GM19452 (cell line): Measurements from ENCODE around the gene NEURL1.
"Not testable (repeated sequence)": the region's sequence is repeated elsewhere in the genome, so short reads cannot be mapped to it uniquely, and the experiment has no call there.

Source experiments
- ATAC-seq: cut with Tn5 transposase; IDR thresholded peaks from one replicate; pipeline ENCODE4 v1.9.1; 2021; ENCODE audit not compliant: unreplicated experiment

Gene NEURL1

DNA sequence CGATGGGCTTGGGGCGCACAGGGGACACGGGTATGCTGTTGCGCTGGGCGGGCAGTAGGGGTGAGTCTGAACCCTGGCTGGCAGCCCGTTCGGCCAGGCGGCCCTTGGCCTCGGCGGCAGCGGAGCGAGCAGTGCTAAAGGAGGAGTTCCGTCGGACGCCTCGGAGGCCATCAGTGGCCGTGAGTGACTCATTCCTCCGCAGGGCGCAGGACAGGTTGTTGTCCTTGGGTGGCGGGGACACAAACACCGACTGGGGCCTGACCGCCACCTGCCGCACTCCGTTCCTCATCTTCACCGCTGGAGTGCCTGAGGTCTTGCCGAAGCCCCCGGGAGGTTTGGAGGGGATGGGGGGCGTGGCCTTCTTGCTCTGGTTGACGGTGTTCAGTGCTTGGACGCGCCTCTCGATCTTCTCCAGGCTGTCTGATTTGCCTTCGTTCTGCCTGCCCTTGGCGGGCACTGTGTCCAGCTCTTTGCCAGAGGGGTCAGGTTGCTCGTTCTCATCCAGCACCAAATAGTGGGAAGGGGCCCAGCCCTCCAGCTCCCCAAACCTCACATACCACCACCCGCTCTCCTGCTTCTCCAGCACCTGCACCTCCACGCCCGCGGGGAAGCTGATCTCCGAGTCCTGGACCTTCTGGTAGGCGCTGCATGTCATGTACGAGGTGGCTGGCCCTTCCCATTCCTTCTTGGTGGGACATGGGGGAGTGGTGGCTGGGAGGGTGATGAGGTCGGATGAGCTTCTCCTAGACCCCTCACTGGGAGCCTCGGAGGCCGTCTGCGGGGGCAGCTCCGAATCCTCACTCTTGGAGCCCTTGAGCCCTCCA is 108.7 kb downstream of the NEURL1 start:
- no peak for ATAC-seq

DNA sequence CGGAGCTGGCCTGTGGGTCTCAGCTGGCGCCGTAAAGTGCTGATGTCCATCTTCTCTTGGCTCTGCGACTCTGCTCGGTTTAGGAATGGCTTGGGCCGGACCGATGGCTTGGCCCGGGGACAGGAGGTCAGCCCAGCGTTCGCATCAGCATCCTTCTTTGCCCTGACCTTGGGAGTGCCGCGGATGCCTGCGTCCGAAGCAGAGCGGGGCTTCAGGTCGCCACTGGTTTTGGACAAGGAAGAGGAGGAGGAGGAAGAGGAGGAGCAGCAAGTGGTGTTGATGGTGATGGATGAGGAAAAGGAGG is 109.3 kb downstream of the NEURL1 start:
- no peak for ATAC-seq

DNA sequence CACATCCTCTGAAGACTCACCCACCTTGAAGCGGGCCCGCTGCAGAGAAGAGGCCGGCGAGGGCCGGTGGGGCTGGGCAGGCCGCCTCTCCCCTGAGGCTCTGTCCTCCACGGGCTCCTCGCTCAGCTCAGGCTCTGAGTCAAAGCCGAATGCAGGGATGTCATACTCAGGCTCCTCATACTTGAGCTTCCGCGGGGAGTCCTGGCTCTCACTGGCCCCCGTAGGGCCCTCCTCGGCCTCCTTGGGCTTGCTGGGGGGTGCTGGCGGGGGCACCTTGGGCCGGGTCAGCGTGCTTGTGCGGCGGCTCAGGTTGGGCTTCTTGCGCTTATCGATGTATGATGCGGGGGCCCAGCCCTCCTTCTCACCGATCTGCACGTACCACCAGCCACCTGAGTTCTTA is 109.9 kb downstream of the NEURL1 start:
- no peak for ATAC-seq

DNA sequence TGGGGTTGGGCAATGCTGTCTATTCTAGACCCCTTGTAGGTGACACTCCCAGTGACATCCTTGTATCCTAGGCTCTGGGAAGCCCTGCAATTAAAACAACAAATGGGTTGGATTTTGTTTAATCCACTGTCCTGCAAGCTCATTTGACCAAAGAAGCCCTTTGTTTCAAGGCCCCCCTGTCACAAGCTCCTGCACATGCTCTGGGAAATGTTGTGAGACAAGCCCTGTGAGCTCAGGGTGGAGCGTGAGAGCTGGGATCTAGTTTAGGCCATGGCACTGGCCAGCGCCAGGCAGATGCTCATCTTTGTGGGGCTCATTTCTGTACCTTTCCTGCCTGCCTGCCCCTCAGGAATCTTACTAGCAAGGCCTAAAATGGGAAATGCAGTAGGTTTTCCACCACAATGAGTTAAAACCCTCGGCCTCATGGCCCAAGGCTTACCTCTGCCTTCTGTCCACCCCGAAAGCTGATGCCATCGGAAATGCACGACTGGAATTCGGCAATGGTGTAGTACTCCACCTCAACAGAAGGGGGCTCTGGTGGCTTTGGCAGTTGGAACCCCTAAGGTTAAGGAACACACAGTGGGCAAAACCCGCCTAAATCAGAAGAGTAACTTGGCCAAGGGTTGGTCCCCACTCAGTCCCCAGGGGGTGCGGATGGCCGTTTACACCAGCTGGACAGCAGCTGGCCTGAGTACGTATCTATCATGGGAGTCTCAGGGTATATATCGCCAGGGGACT is 112.0 kb downstream of the NEURL1 start:
- no peak for ATAC-seq

DNA sequence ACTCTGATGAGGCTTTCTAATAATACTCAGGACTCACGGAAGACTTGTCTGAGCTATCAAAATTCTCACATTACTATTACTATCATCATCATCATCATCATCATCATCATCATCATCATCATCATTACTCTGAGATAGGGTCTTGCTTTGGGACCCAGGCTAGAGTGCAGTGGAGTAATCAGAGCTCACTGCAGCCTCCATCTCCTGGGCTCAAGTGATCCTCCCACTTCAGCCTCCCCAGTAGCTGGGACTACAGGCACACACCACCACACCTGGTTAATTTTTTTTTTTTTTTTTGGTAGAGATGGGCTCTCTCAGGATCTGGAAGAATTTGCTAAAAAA is 112.6 kb downstream of the NEURL1 start:
- not testable (repeated sequence) for ATAC-seq

DNA sequence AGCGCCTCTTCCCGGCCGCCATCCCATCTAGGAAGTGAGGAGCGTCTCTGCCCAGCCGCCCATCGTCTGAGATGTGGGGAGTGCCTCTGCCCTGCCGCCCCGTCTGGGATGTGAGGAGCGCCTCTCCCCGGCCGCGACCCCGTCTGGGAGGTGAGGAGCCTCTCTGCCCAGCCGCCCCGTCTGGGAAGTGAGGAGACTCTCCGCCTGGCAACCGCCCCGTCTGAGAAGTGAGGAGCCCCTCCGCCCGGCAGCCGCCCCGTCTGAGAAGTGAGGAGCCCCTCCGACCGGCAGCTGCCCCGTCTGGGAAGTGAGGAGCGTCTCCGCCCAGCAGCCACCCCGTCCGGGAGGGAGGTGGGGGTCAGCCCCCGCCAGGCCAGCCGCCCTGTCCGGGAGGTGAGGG is 113.5 kb downstream of the NEURL1 start:
- not testable (repeated sequence) for ATAC-seq

DNA sequence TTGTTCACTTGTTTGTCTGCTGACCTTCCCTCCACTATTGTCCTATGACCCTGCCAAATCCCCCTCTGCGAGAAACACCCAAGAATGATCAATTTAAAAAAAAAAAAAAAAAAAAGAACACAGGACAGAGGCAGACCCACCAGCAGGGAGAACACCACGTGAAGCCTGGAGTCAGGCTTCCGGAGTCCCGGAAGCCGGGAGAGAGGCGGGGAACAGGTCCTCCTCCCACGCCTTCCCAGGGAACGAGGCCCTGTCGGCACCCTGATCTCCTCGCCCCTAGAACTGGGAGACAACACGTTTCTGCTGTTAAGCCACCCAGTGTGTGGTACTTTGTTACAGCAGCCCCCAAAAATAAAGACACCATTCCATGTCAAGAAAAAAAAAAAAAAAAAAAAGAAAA is 114.6 kb downstream of the NEURL1 start:
- not testable (repeated sequence) for ATAC-seq

DNA sequence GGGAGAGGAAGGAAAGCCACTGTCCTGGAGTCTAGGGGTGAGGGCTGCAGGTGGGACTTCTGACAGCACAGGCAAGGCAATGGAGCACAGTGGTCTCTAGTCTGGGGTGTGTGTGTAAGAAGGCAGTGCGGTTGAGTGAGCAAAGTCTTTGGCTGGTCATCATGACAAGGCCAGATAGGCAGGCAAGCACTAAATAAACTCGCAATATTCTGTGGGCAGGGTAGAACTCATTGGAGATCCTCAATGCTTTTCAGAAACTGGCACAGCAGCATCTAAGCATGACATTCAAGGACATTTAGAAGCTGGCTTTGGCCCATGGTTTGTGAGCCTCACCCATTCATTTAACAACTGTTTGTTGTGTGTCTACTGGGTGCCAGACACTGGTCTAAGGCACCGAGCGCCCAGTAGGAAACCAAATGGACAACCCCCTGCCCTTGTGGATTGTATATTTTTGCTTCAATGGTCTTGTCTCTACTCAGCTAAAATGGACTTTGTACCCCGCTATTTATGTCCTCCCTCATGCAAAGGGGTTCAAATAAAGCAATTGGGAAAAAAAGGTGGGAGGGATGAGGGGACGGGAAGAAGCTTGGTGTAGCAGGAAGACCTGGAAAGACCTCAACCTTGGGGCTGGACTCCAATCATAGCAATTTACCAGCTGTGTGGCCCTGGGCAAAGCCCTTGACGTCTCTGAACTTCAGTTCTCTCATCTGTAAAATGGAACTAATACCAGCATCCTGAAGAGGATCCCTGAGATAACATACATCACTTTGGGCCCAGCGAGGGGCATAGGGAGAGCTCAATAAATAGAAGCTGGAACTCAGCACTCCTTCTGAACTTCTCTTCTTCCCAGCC is 116.0 kb downstream of the NEURL1 start:
- no peak for ATAC-seq

DNA sequence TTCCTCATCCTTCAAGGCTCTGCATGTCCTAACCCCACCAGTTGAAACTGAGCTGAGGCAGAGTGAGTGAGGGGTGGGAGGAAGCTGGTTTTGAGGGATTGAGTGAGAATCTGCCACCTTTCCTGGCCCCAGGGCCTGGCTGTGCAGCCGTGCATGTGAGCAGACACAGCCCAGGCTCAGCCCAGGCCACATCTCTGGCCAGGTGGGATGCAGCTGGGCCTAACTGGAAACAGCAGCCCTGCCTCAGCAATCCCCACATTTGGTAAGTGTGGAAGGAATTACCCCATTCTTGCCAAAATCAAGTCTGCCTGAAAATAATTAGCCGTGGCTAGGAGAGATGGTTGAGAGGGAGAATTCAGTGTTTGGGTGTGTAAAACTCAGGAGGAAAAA is 116.6 kb downstream of the NEURL1 start:
- no peak for ATAC-seq

DNA sequence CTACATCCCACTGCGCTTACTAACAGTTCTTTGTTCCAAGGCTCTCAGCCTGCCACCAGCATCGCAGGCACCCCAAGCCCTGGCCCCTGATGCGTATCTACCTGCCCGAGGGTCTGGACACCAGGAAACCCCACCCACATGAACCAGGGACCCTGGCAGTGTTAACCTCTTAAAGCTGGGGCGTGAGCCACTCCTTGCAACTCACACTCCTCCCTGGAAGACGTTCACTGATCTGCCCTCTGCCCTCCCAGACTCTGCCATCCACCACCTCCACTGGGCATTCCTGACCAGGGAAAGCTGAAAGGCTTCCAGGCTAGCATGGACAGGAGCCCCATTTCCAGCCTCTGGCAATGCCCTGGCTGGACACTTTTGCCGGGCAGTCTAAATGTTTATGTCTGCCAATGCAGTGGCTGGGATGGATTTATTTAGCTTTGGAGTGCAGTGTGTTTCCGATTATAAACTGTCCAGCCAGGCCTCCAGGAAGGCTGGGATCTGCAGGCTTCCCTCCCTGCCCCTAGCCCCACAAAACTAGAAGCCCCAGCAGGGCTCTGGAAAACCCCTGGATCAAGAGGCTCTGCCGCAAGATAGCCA is 117.5 kb downstream of the NEURL1 start:
- ATAC-seq, result no peak

DNA sequence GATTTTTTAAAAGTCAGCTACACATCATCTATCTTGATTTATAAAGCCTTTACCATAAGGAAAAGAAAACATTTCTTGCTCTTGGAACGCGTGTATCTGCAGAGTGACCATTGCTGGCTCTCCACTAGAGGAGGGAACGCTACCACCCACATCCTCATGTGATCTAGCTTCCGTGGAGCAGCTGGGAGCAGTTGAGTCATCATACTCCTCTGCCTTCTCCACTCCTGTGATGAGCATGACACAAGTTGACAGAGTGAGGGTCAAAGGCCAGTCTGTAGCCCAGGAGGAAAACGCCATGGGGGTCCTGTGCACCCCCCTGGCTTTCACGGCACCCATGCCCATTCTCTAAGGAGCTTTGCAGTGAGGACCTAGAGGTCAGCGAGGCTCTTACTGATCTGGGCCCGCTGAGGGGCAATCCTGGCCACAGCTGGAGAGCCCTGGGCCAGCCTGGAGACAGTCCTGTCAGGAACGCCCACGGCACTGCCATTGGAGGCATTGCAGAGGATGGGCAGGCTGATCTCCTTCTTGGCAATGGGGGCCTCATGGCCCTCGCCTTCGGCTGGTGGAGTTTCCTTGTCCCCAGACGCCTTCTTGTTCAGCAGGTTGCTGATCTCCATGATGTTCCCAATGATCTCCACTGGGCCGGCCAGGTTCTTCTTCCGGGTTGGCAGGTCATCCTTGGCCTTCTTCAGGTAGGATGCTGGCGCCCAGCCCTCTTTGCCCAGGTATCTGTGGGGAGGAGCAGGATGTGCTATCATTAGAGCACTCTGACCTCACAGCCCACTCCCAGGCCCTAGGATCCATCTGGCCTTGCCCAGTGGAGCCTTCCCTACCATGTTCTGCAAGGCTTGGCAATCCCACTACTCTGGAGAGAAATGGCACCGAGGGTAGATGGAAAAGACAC is 119.2 kb downstream of the NEURL1 start:
- ATAC-seq, result no peak

DNA sequence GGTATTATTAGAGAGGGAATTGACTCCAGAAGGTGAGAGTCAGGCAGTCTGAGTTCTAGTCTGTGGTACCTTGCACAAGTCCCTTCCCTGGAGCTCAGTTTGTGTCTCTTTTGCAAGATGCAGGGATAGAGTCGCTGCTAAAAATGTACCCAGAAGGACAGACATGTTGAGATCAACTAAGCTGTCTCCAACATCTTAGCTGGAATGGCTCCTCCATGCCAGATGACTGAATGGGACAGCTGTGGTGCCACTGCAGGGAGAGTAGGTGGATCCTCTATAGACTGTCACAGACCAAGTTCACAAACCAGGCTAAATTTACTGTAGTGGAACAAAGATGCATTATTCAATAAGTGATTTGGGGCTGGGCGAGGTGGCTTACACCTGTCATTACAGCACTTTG is 120.1 kb downstream of the NEURL1 start:
- no peak for ATAC-seq

DNA sequence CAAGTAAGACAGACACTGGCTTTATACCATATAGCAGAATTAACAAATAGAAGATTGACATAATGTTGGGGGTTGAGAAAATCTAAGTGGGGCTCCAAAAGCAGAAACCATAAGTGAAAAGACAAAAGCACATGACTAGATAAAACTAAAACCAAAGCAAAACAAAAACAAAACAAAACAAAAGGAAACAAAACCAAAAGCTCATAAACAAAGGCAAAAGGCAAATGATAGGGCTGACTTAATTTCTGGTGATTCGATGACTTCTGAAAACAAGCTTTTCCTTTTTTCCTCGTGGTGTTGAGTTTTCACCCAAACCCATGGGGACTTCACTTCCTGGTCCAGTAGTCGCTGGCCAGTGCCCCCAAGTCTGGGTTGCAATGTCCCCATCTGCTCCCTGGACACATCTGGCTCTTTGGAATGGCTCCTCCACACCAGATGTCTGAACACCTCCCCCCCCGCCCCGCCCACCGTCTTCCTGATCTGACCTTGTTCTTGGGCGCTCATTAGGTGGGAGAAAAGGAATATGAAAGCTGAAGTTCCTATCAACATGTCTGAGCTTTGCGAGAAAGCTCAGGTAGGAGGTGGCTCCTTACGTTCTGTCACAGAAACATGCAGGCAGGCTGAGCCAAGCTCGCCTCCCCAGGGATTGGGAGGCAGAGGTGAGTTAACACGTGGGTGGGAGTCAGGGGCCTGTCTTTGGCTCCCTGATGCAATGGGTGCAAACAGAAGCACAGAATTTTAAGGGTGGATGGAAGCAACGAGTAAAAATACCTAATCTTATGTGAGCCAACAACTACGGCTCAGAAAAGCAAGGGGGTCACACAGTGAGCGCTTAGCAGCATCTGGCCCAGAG is 121.0 kb downstream of the NEURL1 start:
- ATAC-seq, result no peak

DNA sequence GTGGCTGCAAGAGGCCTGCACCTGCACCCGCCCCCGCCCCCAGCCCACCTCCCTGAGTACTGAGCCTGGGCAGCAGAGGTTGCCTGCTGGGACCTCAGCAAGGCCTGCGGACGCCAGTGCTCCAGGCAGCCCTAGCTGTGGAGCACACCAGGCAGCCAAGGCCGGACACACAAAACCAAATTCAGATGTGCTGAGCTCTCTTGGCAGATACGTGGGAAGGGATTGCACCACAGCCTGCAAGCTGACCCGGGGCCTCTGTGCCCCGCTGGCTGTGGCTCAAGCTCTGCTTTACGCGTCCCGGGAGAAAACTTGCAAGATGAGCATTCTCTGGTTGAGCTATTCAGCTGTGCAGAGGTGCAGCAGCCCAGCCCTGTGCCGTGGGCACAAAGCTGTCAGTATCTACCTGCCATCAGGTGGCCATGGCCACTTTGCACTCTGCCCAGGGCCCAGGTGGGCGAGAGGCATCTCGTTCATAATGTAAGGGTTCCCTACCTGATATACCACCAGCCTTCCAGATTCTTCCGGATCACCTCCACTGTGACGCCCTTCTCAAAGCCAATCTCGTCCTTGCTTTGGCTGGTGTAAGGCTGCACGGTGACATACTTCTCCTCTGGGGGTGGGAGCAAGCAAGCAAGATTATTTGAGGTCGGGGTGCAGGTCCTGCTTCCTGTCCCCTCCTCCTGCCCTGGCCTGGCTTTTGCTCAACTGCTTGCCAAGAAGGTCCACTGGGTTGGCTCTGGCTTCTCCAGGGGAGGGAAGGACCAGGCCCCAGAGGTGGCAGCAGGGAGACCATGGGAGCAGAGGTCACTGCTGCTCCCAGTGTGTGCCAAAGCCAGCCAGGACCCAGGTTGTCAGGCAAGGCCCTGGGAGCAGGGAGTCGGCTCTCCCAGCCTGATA is 123.4 kb downstream of the NEURL1 start:
- no peak for ATAC-seq

DNA sequence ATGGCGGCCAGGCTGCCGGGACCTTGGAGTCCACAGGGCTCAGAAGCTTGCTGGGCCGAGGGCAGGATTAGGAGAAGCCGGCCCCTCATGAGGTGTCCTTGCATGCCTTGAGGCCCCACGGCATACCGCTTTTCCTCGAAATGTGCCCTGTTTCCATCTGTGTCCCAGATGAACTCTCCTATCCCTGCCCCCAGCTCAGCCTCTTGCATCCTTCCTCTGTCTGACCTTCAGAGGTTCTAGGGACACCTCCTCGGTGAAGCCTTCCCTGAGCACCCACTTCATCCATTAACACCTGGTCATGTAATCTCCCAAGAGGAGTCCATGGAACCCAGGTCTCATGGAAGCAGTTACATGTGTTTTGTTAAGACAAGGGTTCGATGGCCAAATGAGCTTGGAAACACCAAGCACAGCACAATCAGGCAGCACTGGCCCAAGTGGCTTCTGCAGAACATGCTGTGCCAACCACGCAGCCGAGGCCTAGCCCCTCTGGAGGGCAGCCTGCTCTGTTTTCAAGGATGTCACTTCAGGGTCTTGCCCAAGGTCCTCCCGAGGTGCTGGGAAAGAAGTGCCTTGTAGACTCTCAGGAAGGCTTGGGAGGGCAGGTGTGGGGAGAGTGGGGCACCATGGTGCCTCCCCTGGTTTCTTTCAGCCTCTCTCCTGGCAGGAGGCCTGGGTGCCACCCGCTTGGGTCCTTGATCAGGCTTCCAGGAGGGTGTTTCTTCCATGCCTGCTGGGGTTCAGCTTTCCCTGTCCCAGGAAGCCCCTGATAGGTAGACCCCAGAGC is 124.3 kb downstream of the NEURL1 start:
- no peak for ATAC-seq

DNA sequence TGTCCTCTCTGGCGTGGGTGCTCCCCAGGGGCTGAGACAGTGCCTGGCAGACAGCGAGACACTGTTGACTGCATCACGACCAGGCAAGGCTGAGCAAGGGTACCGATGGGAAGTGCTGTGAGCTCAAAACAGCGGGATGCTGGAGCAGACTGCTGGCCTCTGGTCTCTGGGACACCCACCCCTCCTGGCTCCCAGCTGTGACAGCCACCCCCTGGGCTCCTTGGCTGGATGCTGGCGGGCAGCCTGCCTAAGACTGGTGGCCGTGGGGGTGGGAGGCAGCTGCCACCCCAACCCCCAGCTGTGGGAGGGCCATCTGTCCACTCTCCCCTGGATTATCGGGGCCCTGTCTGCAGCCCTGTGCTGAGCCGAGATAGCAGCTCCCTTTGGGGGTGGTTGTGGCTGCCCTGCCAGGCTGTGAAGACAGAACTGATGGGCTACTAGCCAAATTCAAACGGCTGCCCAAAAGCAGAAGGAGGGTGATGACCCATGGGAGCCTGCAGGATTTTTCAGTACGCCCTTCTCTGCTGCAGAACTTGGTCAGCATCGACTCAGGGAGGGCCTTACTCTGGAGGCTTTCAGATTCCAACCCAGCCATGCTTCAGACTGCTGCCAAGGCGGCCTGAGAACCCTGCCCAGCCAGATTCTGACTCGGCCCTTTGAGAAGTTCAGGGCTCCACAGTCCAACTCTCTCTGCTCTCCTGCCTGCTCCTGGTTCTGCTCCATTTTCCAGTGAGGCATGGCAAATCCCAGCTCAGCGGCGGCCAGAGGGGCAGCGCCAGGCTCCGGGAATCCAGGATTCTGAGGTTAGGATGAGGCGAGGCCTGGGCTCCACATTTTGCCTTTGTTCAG is 125.3 kb downstream of the NEURL1 start:
- no peak for ATAC-seq
